NT2/D1 (cell line): ENCODE results near the gene MAGI2.

Experiments
- DNase-seq: peaks from one replicate; pipeline ENCODE4 v3.0.0-alpha.2; 2011; ENCODE audit warnings: low read depth, low spot score
- H3K27me3 ChIP-seq: 2 replicates; pipeline ENCODE4 v1.6.0; 2011; ENCODE audit warnings: mild to moderate bottlenecking; ENCODE audit not compliant: insufficient read length, insufficient read depth
- H3K36me3 ChIP-seq: 2 replicates; pipeline ENCODE4 v1.6.1; 2011; ENCODE audit warnings: mild to moderate bottlenecking, low read length, mixed read lengths; ENCODE audit not compliant: insufficient read depth, insufficient read length
- H3K4me1 ChIP-seq: 2 replicates; pipeline ENCODE4 v1.5.1; 2011; ENCODE audit not compliant: insufficient read depth, insufficient read length
- H3K4me3 ChIP-seq: 2 replicates; pipeline ENCODE4 v1.5.1; 2011; ENCODE audit warnings: low read depth; ENCODE audit not compliant: insufficient read length
- H3K9ac ChIP-seq: 2 replicates; pipeline ENCODE4 v1.6.0; 2011; ENCODE audit warnings: low read depth; ENCODE audit not compliant: insufficient read length
- H3K9me3 ChIP-seq: 2 replicates; pipeline ENCODE4 v1.5.1; 2011; ENCODE audit warnings: mild to moderate bottlenecking, low read length; ENCODE audit not compliant: insufficient read depth
- SUZ12 ChIP-seq: IDR thresholded peaks from 2 replicates; pipeline ENCODE4 v1.6.1; 2011; ENCODE audit not compliant: insufficient read length, insufficient read depth; ENCODE audit errors: extremely low read depth
- YY1 ChIP-seq: IDR thresholded peaks from 2 replicates; pipeline ENCODE4 v1.6.1; 2011; ENCODE audit not compliant: insufficient read length, insufficient read depth
- ZNF274 ChIP-seq: IDR thresholded peaks from 2 replicates; pipeline ENCODE4 v1.6.1; 2011; ENCODE audit warnings: mild to moderate bottlenecking, low read depth, low read length

Gene MAGI2

GRCh38 chr7:78129865-78130264, 1323.6 kb downstream of the MAGI2 start:
- H3K9ac ChIP-seq, result no peak overlapping the region
- TF ChIP-seq ZNF274, result no peak
- TF ChIP-seq SUZ12, result no peak
- no peak for DNase-seq
- no peak overlapping the region for H3K4me3 ChIP-seq
- H3K9me3 ChIP-seq, result no peaks in the 10 kb centered on the region
- H3K36me3 ChIP-seq, result no peaks in the 10 kb centered on the region
- no peaks in the 10 kb centered on the region for H3K27me3 ChIP-seq
- peaks cover 2% of the 10 kb centered on the region for H3K4me1 ChIP-seq

GRCh38 chr7:78127009-78127408, 1326.5 kb downstream of the MAGI2 start:
- no peaks in the 10 kb centered on the region for H3K9me3 ChIP-seq
- no peak overlapping the region for H3K9ac ChIP-seq
- no peak for DNase-seq
- H3K4me1 ChIP-seq, result peaks cover 2% of the 10 kb centered on the region
- H3K27me3 ChIP-seq, result no peaks in the 10 kb centered on the region
- TF ChIP-seq YY1, result no peak
- H3K36me3 ChIP-seq, result no peaks in the 10 kb centered on the region
- no peak overlapping the region for H3K4me3 ChIP-seq

- no peaks in the 10 kb centered on the region for H3K27me3 ChIP-seq
- H3K4me3 ChIP-seq, result no peak overlapping the region
- no peak for DNase-seq
- H3K9ac ChIP-seq, result no peak overlapping the region
- no peaks in the 10 kb centered on the region for H3K9me3 ChIP-seq
- peaks cover 2% of the 10 kb centered on the region for H3K4me1 ChIP-seq
- TF ChIP-seq YY1, result no peak
- TF ChIP-seq ZNF274, result no peak
- TF ChIP-seq SUZ12, result no peak
- H3K36me3 ChIP-seq, result no peaks in the 10 kb centered on the region
Measured at GRCh38 chr7:78125884-78126283, 1327.6 kb downstream of the MAGI2 start.

GRCh38 chr7:78124216-78124615, 1329.3 kb downstream of the MAGI2 start:
- DNase-seq, result no peak
- TF ChIP-seq ZNF274, result no peak
- no peak for TF ChIP-seq YY1
- TF ChIP-seq SUZ12, result no peak
- no peaks in the 10 kb centered on the region for H3K36me3 ChIP-seq
- H3K4me1 ChIP-seq, result no peaks in the 10 kb centered on the region
- no peak overlapping the region for H3K9ac ChIP-seq
- no peak overlapping the region for H3K4me3 ChIP-seq
- no peaks in the 10 kb centered on the region for H3K27me3 ChIP-seq
- H3K9me3 ChIP-seq, result no peaks in the 10 kb centered on the region

GRCh38 chr7:78121888-78122287, 1331.6 kb downstream of the MAGI2 start:
- TF ChIP-seq YY1, result no peak
- TF ChIP-seq ZNF274, result no peak
- Histone ChIP-seq H3K36me3 (no peaks in the 10 kb centered on the region), H3K27me3 (no peaks in the 10 kb centered on the region), H3K4me1 (no peaks in the 10 kb centered on the region), H3K9me3 (no peaks in the 10 kb centered on the region), H3K4me3 (no peak overlapping the region), H3K9ac (no peak overlapping the region)
- no peak for DNase-seq

GRCh38 chr7:78118470-78118869, 1335.0 kb downstream of the MAGI2 start:
- Histone ChIP-seq H3K27me3 (no peaks in the 10 kb centered on the region), H3K4me3 (no peak overlapping the region), H3K9me3 (no peaks in the 10 kb centered on the region), H3K9ac (no peak overlapping the region), H3K4me1 (no peaks in the 10 kb centered on the region), H3K36me3 (no peaks in the 10 kb centered on the region)
- no peak for DNase-seq
- TF ChIP-seq ZNF274 (no peak), YY1 (no peak), SUZ12 (no peak)

GRCh38 chr7:78115876-78116275, 1337.6 kb downstream of the MAGI2 start:
- Histone ChIP-seq H3K27me3 (no peaks in the 10 kb centered on the region), H3K4me3 (no peak overlapping the region), H3K9ac (no peak overlapping the region), H3K36me3 (no peaks in the 10 kb centered on the region), H3K9me3 (no peaks in the 10 kb centered on the region), H3K4me1 (no peaks in the 10 kb centered on the region)
- TF ChIP-seq YY1 (no peak), SUZ12 (no peak), ZNF274 (no peak)
- DNase-seq, result no peak

- no peaks in the 10 kb centered on the region for H3K9me3 ChIP-seq
- no peaks in the 10 kb centered on the region for H3K4me1 ChIP-seq
- no peak overlapping the region for H3K4me3 ChIP-seq
- TF ChIP-seq SUZ12, result no peak
- no peak for TF ChIP-seq YY1
- no peak for TF ChIP-seq ZNF274
- no peak overlapping the region for H3K9ac ChIP-seq
- no peaks in the 10 kb centered on the region for H3K27me3 ChIP-seq
- H3K36me3 ChIP-seq, result no peaks in the 10 kb centered on the region
- no peak for DNase-seq
Measured at GRCh38 chr7:78114993-78115392, 1338.5 kb downstream of the MAGI2 start.
